ENCODE results near the gene CAMKK1.

Gene CAMKK1

GRCh38 chr17:3890082-3890877 is 2.6 kb downstream of the CAMKK1 start:
- DNase-seq (ENCODE audit: extremely low read depth, insufficient read length): no peak
- no peak overlapping the region for H3K4me3 ChIP-seq (replicated peaks; ENCODE audit: low read depth, low read length)

GRCh38 chr17:3889325-3890012 is 3.4 kb downstream of the CAMKK1 start:
- no peak for DNase-seq (ENCODE audit: extremely low read depth, insufficient read length)
- Histone ChIP-seq H3K36me3 (ENCODE audit: control insufficient read depth, insufficient read depth, low read length) (no peaks in the 10 kb centered on the region), H3K27me3 (replicated peaks; ENCODE audit: control insufficient read depth, insufficient read depth, low read length) (no peaks in the 10 kb centered on the region; the same call in 1 of the 2 replicates), H3K4me3 (replicated peaks; ENCODE audit: low read depth, low read length) (no peak overlapping the region)
- no peak for TF ChIP-seq CTCF (IDR thresholded peaks at IDR 0.05; ENCODE audit: insufficient read depth, low read length, poor library complexity, severe bottlenecking)

More at GRCh38 chr17:3890082-3890877, 2.6 kb downstream of the CAMKK1 start:
- Histone ChIP-seq H3K36me3 (ENCODE audit: control insufficient read depth, insufficient read depth, low read length) (no peaks in the 10 kb centered on the region), H3K27me3 (replicated peaks; ENCODE audit: control insufficient read depth, insufficient read depth, low read length) (no peaks in the 10 kb centered on the region; the same call in 1 of the 2 replicates)
- no peak for TF ChIP-seq CTCF (IDR thresholded peaks at IDR 0.05; ENCODE audit: insufficient read depth, low read length, poor library complexity, severe bottlenecking)

GRCh38 chr17:3888343-3889171 is 4.3 kb downstream of the CAMKK1 start:
- Histone ChIP-seq H3K4me3 (replicated peaks; ENCODE audit: low read depth, low read length) (no peak overlapping the region), H3K27me3 (replicated peaks; ENCODE audit: control insufficient read depth, insufficient read depth, low read length) (no peaks in the 10 kb centered on the region; the same call in 1 of the 2 replicates), H3K36me3 (ENCODE audit: control insufficient read depth, insufficient read depth, low read length) (no peaks in the 10 kb centered on the region)
- TF ChIP-seq CTCF (IDR thresholded peaks at IDR 0.05; ENCODE audit: insufficient read depth, low read length, poor library complexity, severe bottlenecking): no peak
- DNase-seq (ENCODE audit: extremely low read depth, insufficient read length): no peak

- no peak for TF ChIP-seq CTCF (IDR thresholded peaks at IDR 0.05; ENCODE audit: insufficient read depth, low read length, poor library complexity, severe bottlenecking)
- Histone ChIP-seq H3K27me3 (replicated peaks; ENCODE audit: control insufficient read depth, insufficient read depth, low read length) (no peaks in the 10 kb centered on the region; the same call in 1 of the 2 replicates), H3K36me3 (ENCODE audit: control insufficient read depth, insufficient read depth, low read length) (no peaks in the 10 kb centered on the region), H3K4me3 (replicated peaks; ENCODE audit: low read depth, low read length) (no peak overlapping the region)
- no peak for DNase-seq (ENCODE audit: extremely low read depth, insufficient read length)
Observed at GRCh38 chr17:3887804-3888203, 5.0 kb downstream of the CAMKK1 start.

GRCh38 chr17:3887394-3887793 is 5.5 kb downstream of the CAMKK1 start:
- no peak overlapping the region for H3K4me3 ChIP-seq (replicated peaks; ENCODE audit: low read depth, low read length)
- no peak for DNase-seq (ENCODE audit: extremely low read depth, insufficient read length)
- H3K36me3 ChIP-seq (ENCODE audit: control insufficient read depth, insufficient read depth, low read length): no peaks in the 10 kb centered on the region
- no peaks in the 10 kb centered on the region; the same call in 1 of the 2 replicates for H3K27me3 ChIP-seq (replicated peaks; ENCODE audit: control insufficient read depth, insufficient read depth, low read length)
- no peak for TF ChIP-seq CTCF (IDR thresholded peaks at IDR 0.05; ENCODE audit: insufficient read depth, low read length, poor library complexity, severe bottlenecking)
